ENCODE measurements around the gene LAYN. TPM values are rescaled to one million over a fixed set of nuclear protein-coding genes. Genes with fewer than 3 reads are reported as not detected.

Gene LAYN
- total RNA-seq, 2 donors from 2014 or later, result 12.3 to 15.6 TPM

- Mint-ChIP-seq H3K27ac (no peak overlapping the region), H3K4me3 (no peak overlapping the region), H3K4me1 (ENCODE audit: low read depth) (no peaks in the 10 kb centered on the region), H3K9me3 (peaks cover 5% of the 10 kb centered on the region in 2 donors), H3K36me3 (ENCODE audit: insufficient read depth in 2 of 2) (peaks cover 3 to 18% of the 10 kb centered on the region in 2 donors), H3K27me3 (ENCODE audit: low read depth) (no peaks in the 10 kb centered on the region)
- DNase-seq, result no peak
- no peak for ATAC-seq (replicated peaks in 1 of 2)
Observed at GRCh38 chr11:111559800-111560464, 19.4 kb downstream of the LAYN start.

- peaks cover 0 to 12% of the 10 kb centered on the region in 2 donors for H3K36me3 Mint-ChIP-seq (ENCODE audit: insufficient read depth in 2 of 2)
- no peaks in the 10 kb centered on the region for H3K4me1 Mint-ChIP-seq (ENCODE audit: low read depth)
- no peaks in the 10 kb centered on the region for H3K27me3 Mint-ChIP-seq (ENCODE audit: low read depth)
- H3K4me3 Mint-ChIP-seq, result no peak overlapping the region
- DNase-seq (no peak), ATAC-seq (replicated peaks in 1 of 2) (no peak)
- H3K27ac Mint-ChIP-seq, result no peak overlapping the region
- H3K9me3 Mint-ChIP-seq, result peaks cover 3% of the 10 kb centered on the region in 2 donors
Observed at GRCh38 chr11:111560800-111561199, 20.3 kb downstream of the LAYN start.

GRCh38 chr11:111561306-111561705, 20.8 kb downstream of the LAYN start:
- DNase-seq, result no peak
- no peak overlapping the region for H3K4me3 Mint-ChIP-seq
- no peak for ATAC-seq (replicated peaks in 1 of 2)
- peaks cover 0 to 12% of the 10 kb centered on the region in 2 donors for H3K36me3 Mint-ChIP-seq (ENCODE audit: insufficient read depth in 2 of 2)
- no peaks in the 10 kb centered on the region for H3K4me1 Mint-ChIP-seq (ENCODE audit: low read depth)
- peaks cover 3% of the 10 kb centered on the region in 2 donors for H3K9me3 Mint-ChIP-seq
- no peak overlapping the region for H3K27ac Mint-ChIP-seq
- no peaks in the 10 kb centered on the region for H3K27me3 Mint-ChIP-seq (ENCODE audit: low read depth)

- H3K9me3 Mint-ChIP-seq, result peaks cover 0 to 3% of the 10 kb centered on the region in 2 donors
- no peaks in the 10 kb centered on the region for H3K4me1 Mint-ChIP-seq (ENCODE audit: low read depth)
- H3K4me3 Mint-ChIP-seq, result no peak overlapping the region
- DNase-seq, result no peak
- H3K36me3 Mint-ChIP-seq (ENCODE audit: insufficient read depth in 2 of 2), result peaks cover 0 to 8% of the 10 kb centered on the region in 2 donors
- H3K27ac Mint-ChIP-seq, result no peak overlapping the region
- ATAC-seq (replicated peaks in 1 of 2), result no peak
- H3K27me3 Mint-ChIP-seq (ENCODE audit: low read depth), result no peaks in the 10 kb centered on the region
Observed at GRCh38 chr11:111561791-111562325, 21.3 kb downstream of the LAYN start.

- Mint-ChIP-seq H3K9me3 (no peaks in the 10 kb centered on the region), H3K27ac (no peak overlapping the region), H3K4me1 (ENCODE audit: low read depth) (no peaks in the 10 kb centered on the region), H3K4me3 (no peak overlapping the region), H3K27me3 (ENCODE audit: low read depth) (no peaks in the 10 kb centered on the region), H3K36me3 (ENCODE audit: insufficient read depth in 2 of 2) (no peaks in the 10 kb centered on the region)
- DNase-seq (no peak), ATAC-seq (replicated peaks in 1 of 2) (no peak)
Observed at GRCh38 chr11:111562692-111563389, 22.3 kb downstream of the LAYN start.

- Mint-ChIP-seq H3K36me3 (ENCODE audit: insufficient read depth in 2 of 2) (no peaks in the 10 kb centered on the region), H3K27me3 (ENCODE audit: low read depth) (peaks cover 3% of the 10 kb centered on the region), H3K27ac (peak overlapping the region; percentile 27), H3K9me3 (no peaks in the 10 kb centered on the region), H3K4me3 (no peak overlapping the region), H3K4me1 (ENCODE audit: low read depth) (no peaks in the 10 kb centered on the region)
- DNase-seq (peak; percentile 56 to 68), ATAC-seq (replicated peaks in 1 of 2) (peak in 1 of 2 donors; percentile 23)
Observed at GRCh38 chr11:111565114-111565720, 24.7 kb downstream of the LAYN start.

GRCh38 chr11:111566324-111566723, 25.8 kb downstream of the LAYN start:
- Mint-ChIP-seq H3K4me3 (no peak overlapping the region), H3K27me3 (ENCODE audit: low read depth) (peaks cover 12% of the 10 kb centered on the region), H3K27ac (no peak overlapping the region), H3K36me3 (ENCODE audit: insufficient read depth in 2 of 2) (no peaks in the 10 kb centered on the region), H3K4me1 (ENCODE audit: low read depth) (no peaks in the 10 kb centered on the region), H3K9me3 (no peaks in the 10 kb centered on the region)
- ATAC-seq (replicated peaks in 1 of 2), result no peak
- no peak for DNase-seq

- Mint-ChIP-seq H3K36me3 (ENCODE audit: insufficient read depth in 2 of 2) (no peaks in the 10 kb centered on the region), H3K27ac (no peak overlapping the region), H3K9me3 (no peaks in the 10 kb centered on the region), H3K4me1 (ENCODE audit: low read depth) (no peaks in the 10 kb centered on the region), H3K4me3 (no peak overlapping the region), H3K27me3 (ENCODE audit: low read depth) (peaks cover 23% of the 10 kb centered on the region)
- DNase-seq, result no peak
- ATAC-seq (replicated peaks in 1 of 2), result no peak
Observed at GRCh38 chr11:111569476-111569875, 29.0 kb downstream of the LAYN start.

GRCh38 chr11:111570796-111571195, 30.3 kb downstream of the LAYN start:
- H3K4me1 Mint-ChIP-seq (ENCODE audit: low read depth), result no peaks in the 10 kb centered on the region
- ATAC-seq (replicated peaks in 1 of 2), result no peak
- peaks cover 23% of the 10 kb centered on the region for H3K27me3 Mint-ChIP-seq (ENCODE audit: low read depth)
- H3K9me3 Mint-ChIP-seq, result no peaks in the 10 kb centered on the region
- H3K36me3 Mint-ChIP-seq (ENCODE audit: insufficient read depth in 2 of 2), result no peaks in the 10 kb centered on the region
- no peak for DNase-seq
- H3K27ac Mint-ChIP-seq, result no peak overlapping the region
- H3K4me3 Mint-ChIP-seq, result no peak overlapping the region

- no peak overlapping the region for H3K27ac Mint-ChIP-seq
- no peaks in the 10 kb centered on the region for H3K9me3 Mint-ChIP-seq
- H3K27me3 Mint-ChIP-seq (ENCODE audit: low read depth), result peaks cover 23% of the 10 kb centered on the region
- H3K36me3 Mint-ChIP-seq (ENCODE audit: insufficient read depth in 2 of 2), result no peaks in the 10 kb centered on the region
- H3K4me1 Mint-ChIP-seq (ENCODE audit: low read depth), result no peaks in the 10 kb centered on the region
- H3K4me3 Mint-ChIP-seq, result no peak overlapping the region
- DNase-seq (no peak), ATAC-seq (replicated peaks in 1 of 2) (no peak)
Observed at GRCh38 chr11:111571829-111572501, 31.4 kb downstream of the LAYN start.

GRCh38 chr11:111572581-111572980, 32.1 kb downstream of the LAYN start:
- no peaks in the 10 kb centered on the region for H3K36me3 Mint-ChIP-seq (ENCODE audit: insufficient read depth in 2 of 2)
- no peak for ATAC-seq (replicated peaks in 1 of 2)
- H3K9me3 Mint-ChIP-seq, result no peaks in the 10 kb centered on the region
- no peak overlapping the region for H3K27ac Mint-ChIP-seq
- no peak overlapping the region for H3K4me3 Mint-ChIP-seq
- no peaks in the 10 kb centered on the region for H3K4me1 Mint-ChIP-seq (ENCODE audit: low read depth)
- DNase-seq, result no peak
- peaks cover 23% of the 10 kb centered on the region for H3K27me3 Mint-ChIP-seq (ENCODE audit: low read depth)

- Mint-ChIP-seq H3K4me3 (no peak overlapping the region), H3K36me3 (ENCODE audit: insufficient read depth in 2 of 2) (no peaks in the 10 kb centered on the region), H3K27ac (no peak overlapping the region), H3K9me3 (no peaks in the 10 kb centered on the region), H3K4me1 (ENCODE audit: low read depth) (peaks cover 6% of the 10 kb centered on the region), H3K27me3 (ENCODE audit: low read depth) (peaks cover 23% of the 10 kb centered on the region)
- ATAC-seq (replicated peaks in 1 of 2), result no peak
- DNase-seq, result no peak
Observed at GRCh38 chr11:111573821-111574249, 33.3 kb downstream of the LAYN start.
